T-helper 2 cell treated with Interferon-gamma antibody and Interleukin-4, amounts not matched to agents 5 μg/mL and 100 μg/mL, for 36 hours (primary cell): ENCODE measurements around the gene GPC5.
"Not testable (repeated sequence)": the region's sequence is repeated elsewhere in the genome, so short reads cannot be mapped to it uniquely, and the experiment has no call there.

Experiments
- DNase-seq: peaks from one replicate; pipeline ENCODE4 v3.0.0; 2021; ENCODE audit warnings: low spot score
- H3K27ac Mint-ChIP-seq: one replicate; pipeline ENCODE4 v1.8.0; 2021; ENCODE audit warnings: mild to moderate bottlenecking, mixed read lengths
- H3K27me3 Mint-ChIP-seq: one replicate; pipeline ENCODE4 v1.8.0; 2021; ENCODE audit warnings: low read depth, mixed read lengths
- H3K36me3 Mint-ChIP-seq: one replicate; pipeline ENCODE4 v1.8.0; 2021; ENCODE audit warnings: low read depth, mixed read lengths
- H3K4me1 Mint-ChIP-seq: one replicate; pipeline ENCODE4 v1.8.0; 2021; ENCODE audit warnings: low read depth, mixed read lengths
- H3K4me3 Mint-ChIP-seq: one replicate; pipeline ENCODE4 v1.8.0; 2022; ENCODE audit warnings: mild to moderate bottlenecking, moderate library complexity, mixed read lengths
- H3K9me3 Mint-ChIP-seq: one replicate; pipeline ENCODE4 v1.8.0; 2021; ENCODE audit warnings: mixed read lengths

Gene GPC5

GRCh38 chr13:91778123-91778522 lies 379.7 kb downstream of the GPC5 start:
- no peaks in the 10 kb centered on the region for H3K27me3 Mint-ChIP-seq
- H3K9me3 Mint-ChIP-seq = no peaks in the 10 kb centered on the region
- H3K4me1 Mint-ChIP-seq = no peaks in the 10 kb centered on the region
- H3K27ac Mint-ChIP-seq = no peak overlapping the region
- no peaks in the 10 kb centered on the region for H3K36me3 Mint-ChIP-seq
- no peak overlapping the region for H3K4me3 Mint-ChIP-seq
- no peak for DNase-seq

GRCh38 chr13:91781982-91782691 lies 383.7 kb downstream of the GPC5 start:
- not testable (repeated sequence) for H3K4me3 Mint-ChIP-seq, H3K9me3 Mint-ChIP-seq, H3K4me1 Mint-ChIP-seq, H3K27me3 Mint-ChIP-seq, H3K36me3 Mint-ChIP-seq, DNase-seq, H3K27ac Mint-ChIP-seq

GRCh38 chr13:91785431-91786119 lies 387.2 kb downstream of the GPC5 start:
- Mint-ChIP-seq H3K4me3 (no peak overlapping the region), H3K27me3 (no peaks in the 10 kb centered on the region), H3K27ac (no peak overlapping the region), H3K36me3 (no peaks in the 10 kb centered on the region), H3K9me3 (no peaks in the 10 kb centered on the region), H3K4me1 (no peaks in the 10 kb centered on the region)
- DNase-seq = no peak

- Mint-ChIP-seq H3K36me3 (no peaks in the 10 kb centered on the region), H3K4me3 (no peak overlapping the region), H3K4me1 (no peaks in the 10 kb centered on the region), H3K27me3 (no peaks in the 10 kb centered on the region), H3K9me3 (peaks cover 5% of the 10 kb centered on the region), H3K27ac (no peak overlapping the region)
- DNase-seq = no peak
Measured at GRCh38 chr13:91792054-91792453, 393.6 kb downstream of the GPC5 start.

GRCh38 chr13:91797567-91797966 lies 399.1 kb downstream of the GPC5 start:
- Mint-ChIP-seq H3K36me3 (no peaks in the 10 kb centered on the region), H3K4me3 (no peak overlapping the region), H3K4me1 (no peaks in the 10 kb centered on the region), H3K27me3 (no peaks in the 10 kb centered on the region), H3K9me3 (peaks cover 10% of the 10 kb centered on the region), H3K27ac (no peak overlapping the region)
- no peak for DNase-seq

GRCh38 chr13:91798338-91798737 lies 399.9 kb downstream of the GPC5 start:
- DNase-seq, H3K36me3 Mint-ChIP-seq, H3K4me1 Mint-ChIP-seq, H3K27ac Mint-ChIP-seq, H3K4me3 Mint-ChIP-seq, H3K27me3 Mint-ChIP-seq: not testable (repeated sequence)
- peaks cover 10% of the 10 kb centered on the region for H3K9me3 Mint-ChIP-seq

- not testable (repeated sequence) for H3K27me3 Mint-ChIP-seq, H3K4me1 Mint-ChIP-seq, H3K36me3 Mint-ChIP-seq, H3K9me3 Mint-ChIP-seq, H3K27ac Mint-ChIP-seq, DNase-seq, H3K4me3 Mint-ChIP-seq
Measured at GRCh38 chr13:91801772-91802171, 403.4 kb downstream of the GPC5 start.

GRCh38 chr13:91802957-91803356 lies 404.5 kb downstream of the GPC5 start:
- no peak for DNase-seq
- Mint-ChIP-seq H3K27me3 (no peaks in the 10 kb centered on the region), H3K4me3 (no peak overlapping the region), H3K36me3 (no peaks in the 10 kb centered on the region), H3K4me1 (no peaks in the 10 kb centered on the region), H3K27ac (no peak overlapping the region), H3K9me3 (peaks cover 5% of the 10 kb centered on the region)

GRCh38 chr13:91804724-91805123 lies 406.3 kb downstream of the GPC5 start:
- Mint-ChIP-seq H3K36me3 (no peaks in the 10 kb centered on the region), H3K4me3 (no peak overlapping the region), H3K4me1 (no peaks in the 10 kb centered on the region), H3K27ac (no peak overlapping the region), H3K27me3 (no peaks in the 10 kb centered on the region), H3K9me3 (no peaks in the 10 kb centered on the region)
- no peak for DNase-seq

- H3K4me3 Mint-ChIP-seq = no peak overlapping the region
- no peak overlapping the region for H3K27ac Mint-ChIP-seq
- no peak for DNase-seq
- H3K27me3 Mint-ChIP-seq = no peaks in the 10 kb centered on the region
- H3K4me1 Mint-ChIP-seq = no peaks in the 10 kb centered on the region
- no peaks in the 10 kb centered on the region for H3K9me3 Mint-ChIP-seq
- H3K36me3 Mint-ChIP-seq = no peaks in the 10 kb centered on the region
Measured at GRCh38 chr13:91805605-91806004, 407.2 kb downstream of the GPC5 start.

GRCh38 chr13:91809161-91809560 lies 410.7 kb downstream of the GPC5 start:
- H3K36me3 Mint-ChIP-seq = no peaks in the 10 kb centered on the region
- H3K27me3 Mint-ChIP-seq = no peaks in the 10 kb centered on the region
- no peak for DNase-seq
- no peak overlapping the region for H3K27ac Mint-ChIP-seq
- H3K9me3 Mint-ChIP-seq = no peaks in the 10 kb centered on the region
- no peak overlapping the region for H3K4me3 Mint-ChIP-seq
- no peaks in the 10 kb centered on the region for H3K4me1 Mint-ChIP-seq

- Mint-ChIP-seq H3K4me1 (no peaks in the 10 kb centered on the region), H3K27ac (no peak overlapping the region), H3K27me3 (no peaks in the 10 kb centered on the region), H3K4me3 (no peak overlapping the region), H3K36me3 (no peaks in the 10 kb centered on the region), H3K9me3 (no peaks in the 10 kb centered on the region)
- no peak for DNase-seq
Measured at GRCh38 chr13:91813253-91813652, 414.8 kb downstream of the GPC5 start.

GRCh38 chr13:91816263-91816807 lies 417.9 kb downstream of the GPC5 start:
- no peaks in the 10 kb centered on the region for H3K27me3 Mint-ChIP-seq
- H3K36me3 Mint-ChIP-seq = no peaks in the 10 kb centered on the region
- H3K4me1 Mint-ChIP-seq = no peaks in the 10 kb centered on the region
- H3K27ac Mint-ChIP-seq = no peak overlapping the region
- no peak for DNase-seq
- H3K4me3 Mint-ChIP-seq = no peak overlapping the region
- H3K9me3 Mint-ChIP-seq = no peaks in the 10 kb centered on the region

GRCh38 chr13:91817250-91817649 lies 418.8 kb downstream of the GPC5 start:
- H3K4me3 Mint-ChIP-seq = no peak overlapping the region
- DNase-seq = no peak
- no peak overlapping the region for H3K27ac Mint-ChIP-seq
- H3K36me3 Mint-ChIP-seq = no peaks in the 10 kb centered on the region
- H3K9me3 Mint-ChIP-seq = no peaks in the 10 kb centered on the region
- no peaks in the 10 kb centered on the region for H3K27me3 Mint-ChIP-seq
- H3K4me1 Mint-ChIP-seq = no peaks in the 10 kb centered on the region
